Fibroblast of skin of left quadriceps (primary cell): ENCODE data around the gene CYTH1.
A peak's percentile ranks its signal among the peaks of the same experiment; 100 is the strongest.
"Not testable (repeated sequence)": the region's sequence is repeated elsewhere in the genome, so short reads cannot be mapped to it uniquely, and the experiment has no call there.

Source experiments
- DNase-seq, 2 experiments: peaks; one replicate each; pipeline ENCODE4 v3.0.0-alpha.2; 2013; ENCODE audit warnings: low read depth in 2 of 2

The CYTH1 gene

DNA sequence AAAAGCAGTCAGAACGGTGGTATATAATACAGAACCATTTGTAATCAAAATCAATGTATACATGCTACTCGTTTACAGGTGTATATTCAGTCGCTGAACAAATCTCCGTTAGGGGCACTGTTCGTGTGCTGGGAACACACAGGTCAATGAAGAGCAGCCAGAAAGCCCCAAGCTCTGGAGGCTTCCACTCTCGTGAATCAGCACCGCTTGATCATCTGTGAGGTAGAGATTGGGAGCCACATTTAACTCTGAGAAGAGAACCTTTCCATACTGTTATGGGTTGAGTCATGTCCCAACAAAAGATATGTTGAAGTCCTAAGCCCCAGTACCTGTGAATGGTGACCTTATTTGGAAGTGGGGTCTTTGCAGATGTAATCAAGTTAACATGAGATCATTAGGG is 5.4 kb upstream of the CYTH1 start:
- no peak for DNase-seq

DNA sequence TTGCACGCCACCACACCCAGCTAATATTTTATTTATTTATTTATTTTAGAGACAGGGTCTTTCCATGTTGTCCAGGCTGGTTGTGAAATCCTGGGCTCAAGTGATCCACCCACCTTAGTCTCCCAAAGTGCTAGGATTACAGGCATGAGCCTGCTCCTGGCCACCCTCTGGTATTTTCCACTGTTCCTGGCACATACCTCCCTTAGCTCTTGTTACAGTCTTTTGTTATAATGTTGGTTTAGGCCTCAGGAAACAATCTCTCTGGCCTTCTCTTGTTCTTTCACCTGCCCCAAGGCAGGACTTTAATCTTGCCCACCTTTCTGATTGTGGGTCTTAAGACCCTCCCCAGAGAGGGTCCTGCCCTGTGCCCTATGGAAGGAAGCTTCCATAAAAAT is 3.6 kb upstream of the CYTH1 start:
- no peak for DNase-seq

DNA sequence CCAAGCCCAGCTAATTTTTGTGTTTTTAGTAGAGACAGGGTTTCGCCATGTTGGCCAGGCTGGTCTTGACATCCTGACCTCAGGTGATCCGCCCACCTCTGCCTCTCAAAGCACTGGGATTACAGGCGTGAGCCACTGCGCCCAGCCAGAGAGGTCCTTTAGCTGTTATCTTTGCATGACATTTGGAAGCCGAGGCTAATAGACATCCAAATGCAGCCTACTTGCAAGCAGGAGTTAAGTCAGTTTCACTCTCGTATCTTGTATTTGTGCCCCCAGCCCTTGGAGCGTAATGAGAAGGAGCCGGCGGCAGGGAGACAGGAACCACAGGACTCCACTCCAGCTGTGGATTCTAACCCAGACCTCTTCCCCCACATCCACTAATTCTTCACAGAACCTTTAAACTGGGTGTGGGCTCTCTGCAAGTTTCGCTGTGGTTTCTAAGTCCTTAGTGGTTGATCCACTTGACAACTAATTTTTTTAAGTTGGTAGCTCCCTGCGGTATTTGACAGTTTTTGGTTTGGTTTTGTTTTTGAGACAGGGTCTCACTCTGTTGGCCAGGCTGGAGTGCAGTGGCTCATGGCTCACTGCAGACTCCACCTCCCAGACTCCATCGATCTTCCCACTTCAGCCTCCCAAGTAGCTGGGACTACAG is 3.1 kb upstream of the CYTH1 start:
- DNase-seq: no peak

DNA sequence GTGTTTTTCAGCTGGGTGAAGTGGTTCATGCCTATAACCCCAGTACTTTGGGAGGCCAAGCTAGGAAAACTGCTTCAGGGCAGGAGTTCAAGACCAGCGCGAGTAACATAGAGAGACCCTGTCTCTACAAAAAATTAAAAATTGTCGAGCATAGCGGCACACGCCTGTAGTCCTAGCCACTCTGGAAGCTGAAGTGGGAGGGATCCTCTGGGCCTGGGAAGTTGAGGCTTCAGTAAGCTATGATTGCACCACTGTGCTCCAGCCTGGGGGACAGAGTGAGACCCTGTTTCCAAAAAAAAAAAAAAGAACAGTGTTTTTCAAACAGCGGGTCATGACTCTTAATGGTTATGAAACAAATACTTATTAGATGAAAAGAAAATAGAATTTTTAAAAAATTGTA is 2.3 kb upstream of the CYTH1 start:
- no peak for DNase-seq

DNA sequence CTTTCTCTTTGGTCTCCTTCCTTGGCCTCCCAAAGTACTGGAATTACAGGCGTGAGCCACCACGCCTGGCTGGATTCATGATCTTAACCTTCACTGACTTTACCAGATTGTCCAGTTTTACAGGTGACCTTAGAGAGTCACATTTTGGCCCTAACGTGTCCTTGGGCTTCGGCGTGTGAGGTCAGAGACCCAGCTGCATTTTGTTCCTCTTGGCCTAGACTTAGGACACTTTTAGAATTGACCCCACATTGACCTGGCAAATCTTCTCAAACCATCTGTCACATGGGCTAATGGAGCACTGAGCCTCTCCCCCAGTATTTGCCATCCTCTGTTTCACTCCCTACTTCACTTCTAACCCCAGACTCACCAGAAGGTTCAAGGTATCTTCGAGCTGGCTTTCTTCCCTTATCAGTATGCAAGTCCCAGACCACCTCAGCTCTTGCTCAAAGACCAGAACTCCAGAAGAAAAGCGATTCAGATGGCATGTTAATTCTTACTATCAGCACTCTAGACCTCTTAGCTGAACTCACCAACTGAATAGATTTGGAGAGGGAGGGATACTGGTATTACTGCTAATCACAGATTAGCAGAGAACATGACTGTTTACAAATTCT is 1.7 kb upstream of the CYTH1 start:
- DNase-seq: no peak

DNA sequence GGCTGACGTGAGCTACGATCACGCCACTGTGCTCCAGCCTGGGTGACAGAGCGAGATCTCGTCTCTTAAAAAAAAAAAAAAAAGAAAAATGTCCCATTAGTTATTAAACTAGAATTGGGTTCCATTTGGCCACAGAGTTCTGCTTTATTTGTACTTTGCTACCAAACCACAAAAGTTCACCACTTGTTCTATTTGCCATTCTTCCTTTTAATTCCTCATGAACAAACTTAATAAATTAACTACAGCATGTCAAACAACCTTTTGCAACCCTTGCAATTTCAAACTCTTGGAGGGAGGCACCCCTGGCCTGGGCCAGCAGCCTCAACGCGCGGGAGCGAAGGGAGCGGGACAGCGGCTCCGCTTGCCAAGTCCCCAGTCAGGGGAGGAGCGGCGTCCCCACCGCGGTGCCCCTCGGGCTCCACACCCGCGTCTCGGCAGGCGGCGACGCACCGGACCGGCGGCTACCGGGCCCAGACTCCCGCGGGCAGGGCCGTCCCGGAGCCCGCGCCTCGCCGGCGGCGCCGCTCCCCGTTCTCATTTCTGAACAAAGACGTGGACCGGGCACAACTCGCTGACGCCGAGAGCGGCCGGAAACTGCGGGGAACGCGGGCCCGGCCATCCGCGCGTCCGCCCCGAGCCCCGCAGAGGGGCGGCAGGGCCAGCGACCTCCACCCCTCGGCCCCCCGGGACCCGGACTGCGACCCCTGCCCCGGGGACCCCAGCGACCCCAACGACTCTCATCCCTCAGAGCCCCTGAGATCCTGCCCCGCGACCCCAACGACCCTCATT is 775 bp downstream of the CYTH1 start:
- no peak for DNase-seq

DNA sequence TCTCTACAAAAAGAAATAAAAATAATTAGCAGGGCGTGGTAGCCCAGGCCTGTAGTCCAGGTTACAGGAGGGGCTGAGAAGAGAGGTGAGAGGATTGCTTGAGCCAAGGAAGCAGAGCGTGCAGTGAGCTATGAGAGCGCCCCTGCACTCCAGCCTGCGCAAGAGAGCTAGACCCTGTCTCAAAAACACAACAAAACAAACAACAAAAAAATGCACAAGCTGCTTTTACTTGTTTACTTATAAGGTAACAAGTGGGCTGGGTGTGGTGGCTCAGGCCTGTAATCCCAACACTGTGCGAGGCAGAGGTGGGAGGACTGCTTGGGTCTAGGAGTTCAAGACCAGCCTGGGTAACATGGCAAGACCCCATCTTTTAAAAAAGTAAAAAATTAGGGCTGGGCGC is 1.7 kb downstream of the CYTH1 start:
- DNase-seq: no peak

DNA sequence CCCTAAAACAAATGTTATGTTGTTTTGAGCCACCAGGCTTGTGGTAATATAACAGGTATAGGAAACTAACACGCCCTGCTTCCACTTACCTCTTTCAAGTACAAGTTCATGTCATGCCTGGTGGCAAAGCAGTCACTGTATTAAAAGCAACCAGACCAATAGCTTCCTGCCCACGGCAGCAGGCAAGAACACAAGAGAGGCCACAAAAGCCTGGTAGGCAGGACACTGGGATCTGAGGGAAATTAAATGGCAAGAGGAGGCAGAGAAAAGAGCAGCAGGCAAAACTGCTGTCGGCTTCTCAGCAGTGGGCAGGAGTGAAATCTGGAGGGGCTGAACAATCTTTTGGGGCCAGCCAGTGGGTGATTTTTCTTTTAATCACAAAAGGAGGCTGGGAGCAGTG is 2.2 kb downstream of the CYTH1 start:
- DNase-seq: no peak

DNA sequence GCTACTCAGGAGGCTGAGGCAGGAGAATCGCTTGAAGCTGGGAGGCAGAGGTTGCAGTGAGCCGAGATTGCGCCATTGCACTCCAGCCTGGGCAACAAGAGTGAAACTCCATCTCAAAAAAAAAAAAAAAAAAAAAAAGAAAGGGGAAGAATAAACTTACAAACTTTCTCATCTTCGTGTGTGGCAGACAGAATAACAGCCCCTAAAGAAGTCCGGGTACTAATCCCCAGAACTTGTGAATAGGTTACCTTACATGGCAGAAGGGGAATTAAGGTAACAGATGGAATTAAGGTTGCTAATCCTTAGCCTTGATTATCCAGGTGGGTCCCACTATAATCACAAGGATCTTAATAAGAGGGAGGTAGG is 2.8 kb downstream of the CYTH1 start:
- DNase-seq: not testable (repeated sequence)

DNA sequence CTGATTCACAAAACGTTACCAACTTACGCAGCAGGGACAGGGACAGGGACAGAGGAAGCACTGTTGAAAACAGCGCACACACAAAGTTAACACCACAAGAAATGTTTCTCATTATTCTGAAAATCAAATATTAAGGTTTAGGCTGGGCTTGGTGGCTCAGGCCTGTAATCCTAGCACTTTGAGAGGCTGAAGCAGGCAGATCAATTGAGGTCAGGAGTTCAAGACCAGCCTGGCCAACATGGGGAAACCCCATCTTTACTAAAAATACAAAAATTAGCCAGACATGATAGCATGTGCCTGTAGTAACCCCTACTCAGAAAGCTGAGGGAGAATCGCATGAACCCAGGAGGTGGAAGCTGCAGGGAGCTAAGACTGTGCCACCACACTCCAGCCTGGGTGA is 4.2 kb downstream of the CYTH1 start:
- DNase-seq: no peak

DNA sequence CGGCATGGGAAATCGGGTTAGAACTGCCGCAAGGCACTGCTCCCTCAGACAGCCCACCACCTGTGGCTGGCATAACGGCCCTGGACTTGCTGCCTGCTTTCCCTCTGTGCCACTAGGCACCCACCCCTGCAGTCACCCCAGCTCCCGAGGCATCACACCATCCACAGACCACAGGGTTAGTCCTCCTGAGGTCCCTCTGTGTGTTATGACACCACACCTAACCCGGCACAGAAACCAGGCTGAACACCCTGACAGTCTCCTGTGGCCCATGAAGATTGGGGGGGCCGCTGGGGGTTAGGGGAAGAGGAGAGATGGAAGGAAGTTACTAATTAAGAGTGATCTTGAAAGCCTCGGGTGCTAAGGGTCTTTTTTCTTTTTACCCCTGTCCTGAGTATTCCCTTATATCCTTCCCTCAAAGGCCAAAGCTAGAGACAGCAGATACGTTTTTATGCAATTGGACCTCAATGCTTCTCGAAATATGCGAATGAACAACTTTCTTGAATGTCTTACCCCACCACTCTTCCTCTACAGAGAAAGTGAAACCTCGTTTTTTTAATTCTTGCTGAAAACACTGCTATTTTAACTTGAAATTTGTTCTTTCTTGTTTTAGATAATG is 7.0 kb downstream of the CYTH1 start:
- no peak for DNase-seq

DNA sequence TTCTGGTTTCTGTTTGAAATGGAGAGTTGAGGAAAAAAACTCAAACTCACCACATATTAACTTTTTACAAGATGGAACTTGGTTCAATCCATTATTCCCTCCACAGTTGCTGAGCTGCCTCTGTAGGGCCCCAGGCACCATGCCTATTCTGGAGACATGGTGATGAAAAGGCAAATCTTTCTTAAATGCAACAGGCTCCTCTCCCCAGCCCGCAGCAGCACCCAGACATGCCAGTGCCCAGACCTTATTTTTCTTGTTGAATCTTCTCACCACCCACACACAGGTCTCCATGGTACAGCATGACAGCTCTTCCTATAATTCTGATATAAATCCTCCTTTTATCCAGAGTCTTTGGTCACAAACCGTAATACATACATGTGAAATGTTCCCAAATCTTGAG is 7.6 kb downstream of the CYTH1 start:
- DNase-seq: no peak

DNA sequence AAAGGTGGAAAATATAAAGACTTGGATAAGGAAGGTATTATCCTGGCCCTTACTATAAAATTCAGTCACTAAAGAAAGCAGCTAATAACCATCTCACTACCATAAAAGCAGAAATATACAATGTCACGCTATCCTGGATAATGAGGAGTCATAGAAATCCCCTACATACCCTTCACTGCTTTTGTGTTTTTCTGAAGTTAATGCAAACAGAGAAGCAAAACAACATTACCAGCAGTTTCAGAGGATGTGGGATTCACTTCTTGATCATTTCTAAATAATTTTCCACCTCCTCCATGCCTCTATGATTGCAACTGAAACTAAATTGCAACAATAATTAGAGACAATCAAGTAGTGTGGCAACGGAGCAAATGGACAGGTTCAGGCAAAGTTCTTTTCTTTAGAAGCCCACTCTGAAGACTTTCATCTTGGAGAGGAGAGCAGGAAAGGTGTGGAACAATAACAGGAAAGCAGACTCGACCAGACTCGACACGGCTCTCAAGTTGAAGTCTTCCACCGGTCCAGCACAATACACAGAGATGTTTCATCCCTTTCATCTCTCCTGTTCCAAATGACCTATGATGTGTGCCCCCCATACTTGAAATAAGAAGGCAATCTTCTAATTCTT is 10.2 kb downstream of the CYTH1 start:
- DNase-seq: no peak

DNA sequence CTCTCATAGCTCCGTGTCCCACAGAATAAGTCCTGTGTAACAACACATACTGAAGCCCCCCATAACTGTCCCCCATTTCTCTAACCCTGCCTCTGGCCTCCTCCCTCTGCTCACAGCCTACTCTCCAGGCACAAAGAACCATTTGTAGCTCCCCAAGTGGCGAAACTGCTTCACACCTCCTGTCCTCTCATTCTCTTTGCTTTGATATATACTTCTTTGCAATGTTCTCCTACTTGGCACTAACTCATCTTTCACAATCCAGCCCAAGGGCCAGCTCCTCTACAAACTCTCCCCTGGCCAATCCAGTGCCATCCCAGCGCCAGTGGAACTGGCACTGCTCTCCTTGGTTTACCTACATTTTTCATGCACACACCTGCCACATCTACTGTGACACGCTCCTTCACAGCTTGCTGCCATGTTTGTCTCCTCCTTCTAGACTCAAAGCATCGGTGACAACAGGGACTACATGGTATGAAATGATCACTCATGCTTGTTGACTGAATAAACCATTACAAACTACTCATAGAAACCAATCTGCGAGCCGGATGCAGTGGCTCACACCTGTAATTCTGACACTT is 12.8 kb downstream of the CYTH1 start:
- DNase-seq: no peak

DNA sequence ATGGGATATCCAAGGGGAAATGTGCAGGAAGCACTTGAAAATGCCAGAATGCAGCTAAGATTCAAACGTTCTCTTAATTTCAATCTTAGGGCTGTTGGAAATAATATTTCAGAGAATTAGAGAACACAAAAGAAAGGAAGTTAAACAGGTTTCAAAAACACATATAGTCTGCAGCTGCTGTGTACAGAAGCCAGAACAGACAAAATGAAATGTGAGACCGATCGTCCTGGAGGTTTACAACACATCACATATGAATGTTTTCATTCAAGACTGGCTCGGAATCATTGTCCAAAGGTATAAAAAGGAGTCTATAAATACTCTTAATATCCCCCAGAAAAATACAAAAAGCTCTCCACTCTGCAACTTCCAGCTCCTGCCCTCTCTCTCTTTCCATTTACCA is 14.3 kb downstream of the CYTH1 start:
- DNase-seq: no peak

DNA sequence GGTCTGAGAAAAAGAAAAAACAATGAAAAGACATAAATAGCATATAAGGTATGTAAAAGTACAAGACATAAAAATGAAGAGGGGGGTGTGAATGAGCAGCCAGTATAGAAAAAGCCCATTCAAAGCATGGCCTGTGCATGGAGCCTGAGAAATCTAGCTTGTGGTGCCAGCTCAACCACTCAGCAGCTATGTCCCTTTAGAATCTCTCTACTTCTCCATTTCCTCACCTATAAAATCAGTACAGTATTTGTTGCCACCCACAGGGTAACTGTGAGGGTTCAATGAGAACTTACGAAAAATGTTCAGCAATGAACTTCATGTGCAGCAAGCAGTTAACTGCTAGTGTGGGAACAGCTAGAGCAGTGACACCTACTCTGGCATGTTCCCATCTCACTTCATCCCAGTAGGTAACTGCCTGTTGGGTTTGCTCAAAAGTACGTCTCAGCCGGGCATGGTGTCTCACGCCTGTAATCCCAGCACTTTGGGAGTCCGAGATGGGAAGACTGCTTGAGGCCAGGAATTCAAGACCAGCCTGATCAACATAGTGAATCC is 15.3 kb downstream of the CYTH1 start:
- no peak for DNase-seq

DNA sequence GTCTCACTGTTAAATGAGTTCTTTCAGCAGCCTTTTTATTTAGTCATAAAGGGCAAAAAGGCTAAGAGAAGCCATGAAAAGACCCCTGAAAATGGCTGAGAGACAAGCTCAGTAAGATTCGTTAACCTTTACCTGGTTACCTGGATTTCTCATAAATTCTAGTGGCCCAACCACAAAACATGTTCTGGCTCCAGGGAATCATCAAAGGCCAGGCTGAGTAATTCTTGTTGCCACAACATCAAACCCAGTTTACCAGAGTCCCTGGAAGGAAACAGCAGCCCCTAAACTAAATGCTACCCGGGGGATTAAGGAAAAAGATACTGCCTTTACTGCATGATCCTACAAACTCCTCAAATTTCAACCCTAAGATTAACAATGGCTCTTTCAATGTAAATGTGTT is 15.8 kb downstream of the CYTH1 start:
- no peak for DNase-seq

DNA sequence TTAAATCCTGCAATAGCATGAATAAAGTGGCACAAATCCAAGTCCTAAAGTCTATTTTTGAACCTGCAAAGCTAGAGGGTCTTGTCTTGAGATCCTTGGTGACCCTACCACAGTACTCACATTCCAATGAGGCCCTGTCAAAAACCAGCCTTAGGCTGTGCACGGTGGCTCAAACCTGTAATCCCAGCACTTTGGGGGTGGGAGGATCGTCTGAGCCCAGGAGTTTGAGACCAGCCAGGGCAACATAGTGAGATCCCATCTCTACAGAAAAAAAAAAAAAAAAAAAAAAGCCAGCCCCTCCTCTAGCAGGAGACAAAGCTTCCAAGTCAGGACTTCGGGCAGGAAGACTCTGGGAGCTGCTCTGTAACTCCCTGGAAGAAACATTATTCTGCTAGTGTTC is 16.3 kb downstream of the CYTH1 start:
- DNase-seq: no peak

DNA sequence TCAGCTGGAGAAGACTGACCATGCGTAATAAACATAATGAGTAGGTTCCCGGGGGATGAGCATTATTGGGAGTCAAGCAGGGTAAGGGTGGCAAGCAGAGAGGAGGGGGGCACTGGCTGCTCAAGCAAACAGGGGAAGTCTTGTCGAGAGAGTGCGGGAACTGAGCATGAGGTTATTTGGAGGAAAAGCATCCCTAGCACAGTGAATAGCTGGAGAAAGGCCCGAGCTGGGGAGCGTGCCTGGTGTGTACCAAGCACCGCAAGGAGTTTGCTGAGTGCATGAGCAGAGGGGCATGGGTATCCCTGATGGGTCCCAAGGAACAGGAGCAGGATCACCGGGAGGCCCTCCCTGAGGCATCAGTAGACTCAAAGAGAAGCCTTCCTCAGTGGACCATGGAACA is 17.2 kb downstream of the CYTH1 start:
- no peak for DNase-seq

DNA sequence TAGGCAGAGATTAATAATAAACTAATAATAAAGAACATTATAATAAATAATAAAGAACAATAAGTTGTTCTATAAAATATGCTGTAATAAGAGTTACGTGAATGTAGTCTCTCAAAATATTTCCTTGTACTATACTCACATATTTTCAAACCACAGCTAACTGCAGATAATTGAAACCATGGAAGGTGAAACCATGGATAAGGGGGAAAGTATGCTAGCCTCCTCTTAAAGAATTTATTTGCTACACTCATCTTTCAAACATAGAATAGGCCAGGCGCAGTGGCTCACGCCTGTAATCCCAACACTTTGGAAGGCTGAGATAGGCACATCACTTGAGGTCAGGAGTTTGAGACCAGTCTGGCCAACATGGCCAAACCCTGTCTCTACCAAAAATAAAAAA is 18.5 kb downstream of the CYTH1 start:
- peak; percentile 70 to 74 for DNase-seq

DNA sequence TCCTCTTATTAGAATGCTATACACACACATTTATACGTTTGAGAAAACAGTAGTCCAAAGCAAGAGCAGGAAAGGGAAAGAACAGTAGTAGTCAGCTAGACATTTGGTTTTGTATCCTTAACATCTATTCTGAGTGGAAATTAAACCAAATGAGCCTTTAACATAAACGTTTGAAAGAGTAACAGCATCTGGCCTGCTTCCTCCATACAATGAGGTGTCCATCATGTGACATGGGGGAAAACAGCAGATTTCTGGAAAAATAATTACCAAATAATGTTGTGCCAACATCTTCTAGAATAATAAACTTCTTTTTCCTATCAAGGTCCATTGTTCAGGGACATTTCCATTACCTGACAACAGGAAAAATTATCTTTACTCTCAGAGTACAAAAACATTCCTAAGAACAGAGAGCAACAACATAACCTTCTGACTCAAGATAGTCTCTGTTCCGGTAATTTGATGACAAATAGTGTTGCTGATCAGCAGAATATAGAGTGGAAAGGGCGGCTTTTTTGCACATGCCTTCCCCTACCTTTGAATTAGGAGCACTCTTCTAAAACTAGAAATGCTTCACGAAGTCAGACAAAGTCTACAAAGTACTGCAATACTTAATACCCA is 20.2 kb downstream of the CYTH1 start:
- DNase-seq: no peak
